GM19395 (cell line): ENCODE measurements around the gene AMN1.
"Not testable (repeated sequence)": the region's sequence is repeated elsewhere in the genome, so short reads cannot be mapped to it uniquely, and the experiment has no call there.

Source experiments
- ATAC-seq: cut with Tn5 transposase; IDR thresholded peaks from one replicate; pipeline ENCODE4 v1.9.1; 2021; ENCODE audit warnings: mild to moderate bottlenecking, moderate library complexity; ENCODE audit not compliant: unreplicated experiment

The AMN1 gene

GRCh38 chr12:31728917-31729640, at the start of gene AMN1:
AMN1 (minus strand) TSS chr12:31729021; CDS start chr12:31729008, 13 bp downstream.
- ATAC-seq, result peak; percentile 95

GRCh38 chr12:31773867-31774266, 45.0 kb upstream of the AMN1 start:
- no peak for ATAC-seq

- no peak for ATAC-seq
Observed at GRCh38 chr12:31773223-31773750, 44.5 kb upstream of the AMN1 start.

- no peak for ATAC-seq
Observed at GRCh38 chr12:31772685-31773222, 43.9 kb upstream of the AMN1 start.

GRCh38 chr12:31772186-31772585, 43.4 kb upstream of the AMN1 start:
- no peak for ATAC-seq

GRCh38 chr12:31768046-31768445, 39.2 kb upstream of the AMN1 start:
- no peak for ATAC-seq

- no peak for ATAC-seq
Observed at GRCh38 chr12:31765931-31766330, 37.1 kb upstream of the AMN1 start.

GRCh38 chr12:31759632-31760459, 31.0 kb upstream of the AMN1 start:
- peak; percentile 41 for ATAC-seq

GRCh38 chr12:31758297-31758696, 29.5 kb upstream of the AMN1 start:
- ATAC-seq, result not testable (repeated sequence)

GRCh38 chr12:31756977-31757420, 28.2 kb upstream of the AMN1 start:
- ATAC-seq, result no peak

GRCh38 chr12:31752450-31752849, 23.6 kb upstream of the AMN1 start:
- no peak for ATAC-seq

GRCh38 chr12:31751085-31751484, 22.3 kb upstream of the AMN1 start:
- no peak for ATAC-seq

- no peak for ATAC-seq
Observed at GRCh38 chr12:31750747-31751039, 21.9 kb upstream of the AMN1 start.

GRCh38 chr12:31749024-31749704, 20.3 kb upstream of the AMN1 start:
- ATAC-seq, result peak; percentile 84

GRCh38 chr12:31745242-31745641, 16.4 kb upstream of the AMN1 start:
- no peak for ATAC-seq

- not testable (repeated sequence) for ATAC-seq
Observed at GRCh38 chr12:31744363-31744762, 15.5 kb upstream of the AMN1 start.

- no peak for ATAC-seq
Observed at GRCh38 chr12:31742891-31743290, 14.1 kb upstream of the AMN1 start.

GRCh38 chr12:31740628-31741027, 11.8 kb upstream of the AMN1 start:
- no peak for ATAC-seq

- ATAC-seq, result no peak
Observed at GRCh38 chr12:31737763-31738162, 8.9 kb upstream of the AMN1 start.

- no peak for ATAC-seq
Observed at GRCh38 chr12:31737345-31737744, 8.5 kb upstream of the AMN1 start.

- ATAC-seq, result no peak
Observed at GRCh38 chr12:31736472-31736871, 7.7 kb upstream of the AMN1 start.
